NCI-H2227 treated with DMSO at 0.1 percent for 48 hours (cell line): ENCODE measurements around the gene ZNF182.
"Not testable (repeated sequence)": the region's sequence is repeated elsewhere in the genome, so short reads cannot be mapped to it uniquely, and the experiment has no call there.

ENCODE experiments used
- DNase-seq: peaks from one replicate; lab custom pipeline; 2025; lab: John Stamatoyannopoulos, UW

Gene ZNF182

GRCh38 chrX:48003758-48004457 lies at the start of gene ZNF182:
ZNF182 (minus strand) TSS chrX:48003989; CDS start chrX:48002609, 1,380 bp downstream.
- DNase-seq = peak; percentile 98

DNA sequence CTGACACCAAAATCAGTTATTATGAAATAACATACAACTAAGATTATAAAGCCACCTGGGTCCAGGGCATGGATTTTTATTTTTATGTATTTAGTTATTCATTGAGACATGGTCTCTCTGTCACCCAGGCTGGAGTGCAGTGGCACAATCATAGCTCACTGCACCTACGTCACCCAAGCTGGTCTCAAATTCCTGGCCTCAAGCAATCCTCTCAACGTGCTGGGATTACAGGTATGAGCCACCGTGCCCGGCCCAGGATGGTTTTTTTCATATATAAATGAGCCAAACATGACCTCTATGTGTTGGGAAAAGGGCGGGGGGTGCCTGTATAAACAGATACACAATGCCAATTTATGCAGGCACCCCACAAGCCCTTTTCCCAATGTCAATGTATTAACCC lies 43.1 kb upstream of the ZNF182 start:
- no peak for DNase-seq

GRCh38 chrX:48045410-48046311 lies 41.9 kb upstream of the ZNF182 start:
- DNase-seq = no peak

GRCh38 chrX:48043056-48043455 lies 39.3 kb upstream of the ZNF182 start:
- no peak for DNase-seq

- no peak for DNase-seq
Measured at GRCh38 chrX:48035891-48036290, 32.1 kb upstream of the ZNF182 start.

- DNase-seq = not testable (repeated sequence)
Measured at GRCh38 chrX:48030641-48031173, 26.9 kb upstream of the ZNF182 start.

DNA sequence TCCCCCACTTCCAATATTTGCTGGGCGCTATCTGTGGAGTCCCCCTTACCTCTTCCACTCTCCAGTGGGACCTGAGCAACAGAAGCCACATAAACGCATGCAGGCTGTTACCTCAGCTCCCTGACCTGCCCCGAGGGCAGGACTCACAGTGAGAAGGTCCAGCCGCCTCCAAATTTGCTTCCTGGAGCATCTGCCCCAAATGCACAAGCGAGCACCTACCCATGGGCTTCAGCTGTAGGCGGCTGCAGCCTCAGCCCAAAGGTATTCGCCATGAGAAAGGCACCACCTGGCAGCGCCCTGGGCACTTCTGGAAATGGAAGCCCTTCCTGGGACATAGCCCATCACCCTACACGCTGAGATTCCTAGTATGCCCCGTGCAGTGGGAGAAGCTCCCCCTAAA lies 26.4 kb upstream of the ZNF182 start:
- no peak for DNase-seq

DNA sequence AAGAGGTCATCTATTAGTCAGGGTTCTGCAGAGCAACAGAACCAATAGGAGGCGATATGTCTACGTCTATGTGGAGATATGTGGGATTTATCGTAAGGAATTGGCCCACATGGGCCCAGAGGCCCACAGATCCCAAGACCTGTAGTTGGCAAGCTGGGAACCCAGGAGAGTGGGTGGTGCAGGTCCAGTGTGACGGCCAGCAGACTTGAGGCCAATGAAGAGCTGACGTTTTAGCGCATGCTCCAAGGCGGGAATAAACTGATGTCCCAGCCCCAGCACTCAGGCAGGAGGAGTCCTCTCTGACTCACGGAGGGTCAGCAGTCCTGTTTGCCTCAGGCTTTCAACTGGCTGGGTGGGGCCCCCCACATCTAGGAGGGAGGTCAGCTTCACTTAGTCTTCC lies 24.3 kb upstream of the ZNF182 start:
- DNase-seq = no peak

DNA sequence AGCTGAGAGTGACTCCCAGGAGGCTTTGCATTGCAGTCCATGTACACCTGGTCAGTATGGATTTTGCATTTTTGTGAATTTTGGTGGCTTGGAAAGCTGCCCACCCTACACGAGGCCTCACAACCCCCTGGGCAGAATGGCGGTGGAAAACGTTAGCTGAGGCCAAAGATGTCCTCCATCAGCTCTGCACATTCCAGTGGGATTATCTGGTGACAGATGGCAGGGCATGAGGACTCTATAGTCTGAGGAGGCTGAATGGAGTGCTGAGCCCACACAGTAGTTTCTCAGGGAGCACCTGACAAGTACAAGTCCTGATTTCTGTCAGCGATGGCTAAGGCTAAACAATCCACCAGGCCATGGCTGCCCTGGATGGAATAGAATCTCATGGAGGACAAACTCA lies 23.8 kb upstream of the ZNF182 start:
- not testable (repeated sequence) for DNase-seq

- peak; percentile 60 for DNase-seq
Measured at GRCh38 chrX:48025561-48025960, 21.8 kb upstream of the ZNF182 start.

DNA sequence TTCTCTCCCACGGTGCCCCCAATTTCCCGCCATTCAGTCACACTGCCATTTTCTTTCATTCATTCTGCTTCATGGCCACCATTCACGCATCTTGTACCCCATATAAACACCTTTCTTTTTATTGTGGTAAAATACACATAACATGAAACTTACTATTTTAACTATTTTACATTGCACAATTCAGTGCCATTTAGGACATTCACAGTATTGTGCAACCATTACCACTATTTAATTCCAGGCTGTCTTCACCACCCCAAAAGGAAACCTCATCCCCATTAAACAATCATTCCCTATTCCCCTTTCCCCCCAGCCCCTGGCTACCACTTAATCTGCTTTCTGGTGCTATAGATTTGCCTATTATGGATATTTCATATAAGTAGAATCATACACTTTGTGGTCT lies 18.9 kb upstream of the ZNF182 start:
- no peak for DNase-seq

GRCh38 chrX:48022100-48022499 lies 18.3 kb upstream of the ZNF182 start:
- DNase-seq = no peak

DNA sequence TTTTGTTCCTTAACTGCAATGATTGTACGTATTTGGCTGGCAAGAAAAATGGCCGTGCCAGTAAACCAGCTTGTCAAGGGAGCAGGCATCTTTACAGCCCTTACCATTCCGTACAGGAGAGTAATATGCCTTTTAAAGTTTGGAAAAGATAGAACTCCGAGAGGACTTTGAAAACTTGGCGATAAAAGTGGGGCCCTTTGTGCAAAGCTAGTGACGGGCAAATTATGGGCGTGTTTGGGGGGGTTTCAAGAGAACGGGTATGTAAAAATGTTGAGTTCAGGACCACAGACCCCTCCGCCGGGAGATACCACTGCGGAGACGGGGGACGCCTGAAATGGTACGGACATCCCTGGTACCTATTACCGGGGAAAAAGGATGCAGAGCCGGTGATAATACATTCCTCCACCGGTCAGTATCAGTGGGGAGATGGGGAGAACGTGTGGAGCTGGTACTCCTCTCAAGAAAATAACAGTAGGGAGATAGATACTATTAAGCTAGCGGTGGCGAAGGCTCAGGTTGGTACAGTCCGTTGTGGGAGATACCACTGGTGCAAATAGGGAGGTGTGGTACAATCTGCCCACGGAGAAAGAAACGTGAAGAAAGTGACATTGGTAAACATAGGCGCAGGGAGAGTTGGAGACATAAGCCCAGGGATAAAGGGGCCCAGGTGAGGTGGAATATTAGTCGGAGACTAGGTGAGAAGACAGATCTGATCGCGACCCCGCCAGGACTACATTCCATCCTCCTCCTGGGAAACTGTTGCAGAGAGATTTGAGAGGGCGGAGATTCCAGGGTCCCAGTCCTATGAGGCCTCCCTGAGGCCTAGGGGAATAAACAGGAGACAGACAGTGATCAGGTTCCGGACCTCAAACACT lies 17.5 kb upstream of the ZNF182 start:
- DNase-seq = peak; percentile 98

DNA sequence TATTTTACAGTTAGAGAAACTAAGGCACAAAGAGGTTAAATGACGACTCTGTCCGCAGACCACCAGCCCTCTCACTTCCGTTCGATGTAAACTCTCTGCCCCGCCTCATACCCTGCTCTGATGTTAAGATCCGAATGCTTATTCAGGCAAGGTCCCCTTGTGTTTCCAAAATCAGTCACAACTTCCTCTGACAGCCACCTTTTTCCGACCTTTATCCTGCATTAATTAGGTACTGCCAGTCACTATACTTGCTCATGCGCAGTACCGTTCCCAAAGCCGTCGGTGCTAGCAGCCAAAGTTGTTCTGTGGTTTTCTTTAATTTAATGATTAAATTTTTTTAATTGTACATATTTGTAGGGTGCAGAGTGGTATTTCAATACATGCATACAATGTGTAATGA lies 16.7 kb upstream of the ZNF182 start:
- not testable (repeated sequence) for DNase-seq

GRCh38 chrX:48019892-48020291 lies 16.1 kb upstream of the ZNF182 start:
- DNase-seq = not testable (repeated sequence)

GRCh38 chrX:48016583-48017310 lies 13.0 kb upstream of the ZNF182 start:
- DNase-seq = not testable (repeated sequence)

- DNase-seq = not testable (repeated sequence)
Measured at GRCh38 chrX:48009445-48009960, 5.7 kb upstream of the ZNF182 start.

GRCh38 chrX:48006688-48007087 lies 2.9 kb upstream of the ZNF182 start, which contains the start of gene SPACA5:
SPACA5 (plus strand) TSS chrX:48006988; CDS start chrX:48007803, 815 bp downstream.
- not testable (repeated sequence) for DNase-seq

DNA sequence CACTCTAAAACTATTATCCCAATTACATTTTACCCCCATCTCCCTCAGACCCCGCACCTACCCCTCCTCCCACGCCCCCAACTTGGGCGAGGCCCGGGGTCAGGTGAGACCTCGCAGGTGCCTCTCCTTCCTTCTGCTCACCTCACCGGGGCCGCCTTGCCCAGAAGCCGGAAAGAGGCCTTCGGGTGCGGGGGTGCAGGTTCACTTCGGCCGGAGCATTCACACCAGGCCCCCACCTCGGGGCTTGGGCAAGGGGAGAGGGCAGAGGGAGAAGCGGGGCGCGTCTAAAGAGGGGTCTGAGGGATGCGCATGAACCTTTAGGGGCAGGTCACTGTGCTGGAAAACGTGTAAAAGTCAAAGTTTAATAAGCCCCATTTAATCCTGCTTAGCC lies 427 bp downstream of the ZNF182 start:
- DNase-seq = no peak

DNA sequence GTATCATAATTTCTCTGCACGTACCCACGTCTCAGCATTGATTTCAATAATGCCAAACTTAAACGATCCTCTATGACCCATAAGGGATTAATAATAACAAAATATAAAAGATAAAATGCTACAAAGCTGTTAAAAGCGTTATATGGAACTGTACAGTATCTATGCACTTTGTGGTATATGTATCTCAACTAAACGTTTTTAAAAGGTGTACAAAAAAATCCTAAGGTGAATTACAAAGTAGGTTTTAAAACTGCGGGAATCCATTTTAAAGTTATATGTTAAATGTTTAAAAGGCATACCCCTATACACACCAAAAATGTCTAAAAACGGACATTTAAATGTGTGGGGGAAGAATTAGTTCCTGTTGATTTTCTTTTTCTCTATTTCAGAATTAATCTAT lies 860 bp downstream of the ZNF182 start:
- no peak for DNase-seq

DNA sequence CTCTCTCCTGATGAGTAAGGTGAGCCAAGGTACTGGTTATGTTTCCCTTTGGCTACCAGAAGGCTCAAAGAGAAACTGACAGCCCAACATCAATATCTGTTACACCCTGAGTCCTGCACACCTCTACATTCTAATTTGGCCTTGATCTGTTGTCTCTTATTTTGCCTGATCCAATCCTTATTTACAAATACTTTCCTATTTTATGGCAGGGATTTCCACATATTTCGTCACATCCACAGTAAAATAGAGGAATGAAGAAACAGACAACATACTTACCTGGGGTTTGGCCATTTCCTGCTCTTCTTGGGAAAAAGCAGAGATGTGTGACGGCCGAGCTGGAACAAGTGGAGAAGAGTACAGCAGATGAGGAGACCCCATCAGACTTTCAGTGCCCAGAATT lies 1.5 kb downstream of the ZNF182 start:
- no peak for DNase-seq
